ENCODE results near the gene ZW10. TPM values are rescaled to one million over a fixed set of nuclear protein-coding genes. Genes with fewer than 3 reads are reported as not detected.
A peak's percentile ranks its signal among the peaks of the same experiment; 100 is the strongest.
"Not testable (repeated sequence)": the region's sequence is repeated elsewhere in the genome, so short reads cannot be mapped to it uniquely, and the experiment has no call there.

The ZW10 gene
- total RNA-seq, 1 experiment from 2014 or later, result 26.0 TPM

GRCh38 chr11:113705871-113706655, 67.4 kb downstream of the ZW10 start, which contains the start of gene TMPRSS5:
TSS of gene TMPRSS5 (minus strand) at chr11:113706308. CDS start at chr11:113706224, 84 bp downstream.
- Mint-ChIP-seq H3K27ac (peak within 1 kb of the TSS in 2 of 3 experiments; percentile 51 to 83; a peak in 2 of 7 replicates), H3K9me3 (peaks cover 13 to 22% of the 10 kb centered on the region in 2 experiments), H3K4me1 (peaks cover 10 to 15% of the 10 kb centered on the region in 2 experiments), H3K4me3 (0 out of 5 replicates have a peak within 1 kb of the TSS, but pooled peaks of 1 of the 2 experiments have one; percentile 4), H3K27me3 (ENCODE audit: low read depth) (peaks cover 3% of the 10 kb centered on the region), H3K36me3 (ENCODE audit: insufficient read depth in 1 of 3, low read depth in 3 of 3) (peaks cover 8 to 14% (median 8%) of the 10 kb centered on the region in 3 experiments)
- no peak within 1 kb of the TSS for H3K4me2 ChIP-seq (ENCODE audit: insufficient read depth, insufficient read length, low read length)
- H3K23ac ChIP-seq (ENCODE audit: insufficient read length, low read depth, low read length), result no peak within 1 kb of the TSS
- no peak within 1 kb of the TSS for H3K56ac ChIP-seq (ENCODE audit: insufficient read length, low read depth, low read length)
- no peak within 1 kb of the TSS; the same call in 1 of the 2 replicates for H3K14ac ChIP-seq (ENCODE audit: insufficient read depth, low read length)
- no peaks in the 10 kb centered on the region for H3K23me2 ChIP-seq (ENCODE audit: insufficient read length, low read depth, low read length, poor library complexity, severe bottlenecking)
- no peaks in the 10 kb centered on the region for H4K20me1 ChIP-seq (ENCODE audit: control insufficient read depth, insufficient read depth, insufficient read length)
- TF ChIP-seq, protein P1, sequence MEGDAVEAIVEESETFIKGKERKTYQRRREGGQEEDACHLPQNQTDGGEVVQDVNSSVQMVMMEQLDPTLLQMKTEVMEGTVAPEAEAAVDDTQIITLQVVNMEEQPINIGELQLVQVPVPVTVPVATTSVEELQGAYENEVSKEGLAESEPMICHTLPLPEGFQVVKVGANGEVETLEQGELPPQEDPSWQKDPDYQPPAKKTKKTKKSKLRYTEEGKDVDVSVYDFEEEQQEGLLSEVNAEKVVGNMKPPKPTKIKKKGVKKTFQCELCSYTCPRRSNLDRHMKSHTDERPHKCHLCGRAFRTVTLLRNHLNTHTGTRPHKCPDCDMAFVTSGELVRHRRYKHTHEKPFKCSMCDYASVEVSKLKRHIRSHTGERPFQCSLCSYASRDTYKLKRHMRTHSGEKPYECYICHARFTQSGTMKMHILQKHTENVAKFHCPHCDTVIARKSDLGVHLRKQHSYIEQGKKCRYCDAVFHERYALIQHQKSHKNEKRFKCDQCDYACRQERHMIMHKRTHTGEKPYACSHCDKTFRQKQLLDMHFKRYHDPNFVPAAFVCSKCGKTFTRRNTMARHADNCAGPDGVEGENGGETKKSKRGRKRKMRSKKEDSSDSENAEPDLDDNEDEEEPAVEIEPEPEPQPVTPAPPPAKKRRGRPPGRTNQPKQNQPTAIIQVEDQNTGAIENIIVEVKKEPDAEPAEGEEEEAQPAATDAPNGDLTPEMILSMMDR (conservative IDR thresholded peaks at IDR 0.05), result no peak
- no peak within 1 kb of the TSS for H3K9ac ChIP-seq (ENCODE audit: extremely low read depth, insufficient read length, low read length)
- H3K4ac ChIP-seq (ENCODE audit: low read depth, low read length), result no peak within 1 kb of the TSS
- H3T11ph ChIP-seq (ENCODE audit: low read length), result no peak within 1 kb of the TSS
- H2BK120ac ChIP-seq (ENCODE audit: low read depth, low read length, poor library complexity, severe bottlenecking), result no peak within 1 kb of the TSS
- H3K9me3 ChIP-seq (ENCODE audit: control insufficient read depth, low read depth, low read length), result no peaks in the 10 kb centered on the region
- H2AK5ac ChIP-seq (ENCODE audit: insufficient read length, low read length), result no peak within 1 kb of the TSS
- no peaks in the 10 kb centered on the region for H3K4me1 ChIP-seq (ENCODE audit: insufficient read depth, low read length)
- no peaks in the 10 kb centered on the region for H3K27me3 ChIP-seq (ENCODE audit: insufficient read depth, low read length)
- no CpG with 5 or more reads among the region's 7 CpGs for WGBS (ENCODE audit: extremely low coverage, insufficient read length, low lambda C conversion rate)
- H2BK20ac ChIP-seq (ENCODE audit: low read depth, low read length, poor library complexity, severe bottlenecking), result no peak within 1 kb of the TSS
- no peak for DNase-seq
- no peak within 1 kb of the TSS for H4K8ac ChIP-seq (replicated peaks; ENCODE audit: insufficient read length, low read depth, low read length)
- no peak within 1 kb of the TSS for H2BK15ac ChIP-seq (ENCODE audit: low read depth, low read length)
- no peak within 1 kb of the TSS for H2AFZ ChIP-seq (ENCODE audit: low read length)
- no peaks in the 10 kb centered on the region for H3K79me2 ChIP-seq (ENCODE audit: insufficient read depth, low read length)
- H4K5ac ChIP-seq (ENCODE audit: insufficient read length, low read depth, low read length), result no peak within 1 kb of the TSS
- H3K27ac ChIP-seq (ENCODE audit: insufficient read length, low read depth, low read length), result no peak within 1 kb of the TSS
- no peak within 1 kb of the TSS for H2BK5ac ChIP-seq (ENCODE audit: insufficient read length, low read length)
- H3K79me1 ChIP-seq (ENCODE audit: insufficient read depth, low read depth, low read length, poor library complexity, severe bottlenecking), result no peaks in the 10 kb centered on the region
- H2BK12ac ChIP-seq (ENCODE audit: insufficient read length, low read depth, low read length), result no peak within 1 kb of the TSS
- no peak within 1 kb of the TSS for H4K91ac ChIP-seq (ENCODE audit: insufficient read length, low read depth, low read length)
- H3K18ac ChIP-seq (ENCODE audit: insufficient read length, low read depth, low read length), result no peak within 1 kb of the TSS

DNA sequence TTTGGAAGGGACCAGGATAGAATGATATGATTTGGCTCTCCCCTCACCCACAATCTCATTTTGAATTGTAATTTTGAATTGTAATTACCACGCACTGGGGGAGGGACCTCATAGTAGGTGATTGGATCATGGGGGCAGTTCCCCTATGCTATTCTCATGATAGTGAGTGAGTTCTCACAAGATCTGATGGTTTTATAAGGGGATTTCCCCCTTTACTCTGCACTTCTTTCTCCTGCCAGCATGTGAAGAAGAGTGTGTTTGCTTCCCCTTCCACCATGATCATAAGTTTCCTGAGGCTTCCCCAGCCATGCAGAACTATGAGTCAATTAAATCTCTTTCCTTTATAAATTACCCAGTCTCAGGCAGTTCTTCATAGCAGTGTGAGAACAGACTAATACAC, 69.9 kb downstream of the ZW10 start:
- not testable (repeated sequence) for H4K5ac ChIP-seq (ENCODE audit: insufficient read length, low read depth, low read length); H3K79me2 ChIP-seq (ENCODE audit: insufficient read depth, low read length); H3K4me2 ChIP-seq (ENCODE audit: insufficient read depth, insufficient read length, low read length); H4K91ac ChIP-seq (ENCODE audit: insufficient read length, low read depth, low read length); H2AFZ ChIP-seq (ENCODE audit: low read length); H3K9me3 ChIP-seq (ENCODE audit: control insufficient read depth, low read depth, low read length); H3K27ac ChIP-seq (ENCODE audit: insufficient read length, low read depth, low read length); H3K27me3 Mint-ChIP-seq (ENCODE audit: low read depth); H3K4me1 ChIP-seq (ENCODE audit: insufficient read depth, low read length); H2BK12ac ChIP-seq (ENCODE audit: insufficient read length, low read depth, low read length); H3K27ac Mint-ChIP-seq; H2AK5ac ChIP-seq (ENCODE audit: insufficient read length, low read length); H2BK15ac ChIP-seq (ENCODE audit: low read depth, low read length); H2BK120ac ChIP-seq (ENCODE audit: low read depth, low read length, poor library complexity, severe bottlenecking); H3K4ac ChIP-seq (ENCODE audit: low read depth, low read length); H4K20me1 ChIP-seq (ENCODE audit: control insufficient read depth, insufficient read depth, insufficient read length); H3K27me3 ChIP-seq (ENCODE audit: insufficient read depth, low read length); H3K23me2 ChIP-seq (ENCODE audit: insufficient read length, low read depth, low read length, poor library complexity, severe bottlenecking); H3K9ac ChIP-seq (ENCODE audit: extremely low read depth, insufficient read length, low read length); DNase-seq; H3T11ph ChIP-seq (ENCODE audit: low read length); H3K79me1 ChIP-seq (ENCODE audit: insufficient read depth, low read depth, low read length, poor library complexity, severe bottlenecking); H2BK5ac ChIP-seq (ENCODE audit: insufficient read length, low read length); H2BK20ac ChIP-seq (ENCODE audit: low read depth, low read length, poor library complexity, severe bottlenecking); H3K4me3 Mint-ChIP-seq; H3K18ac ChIP-seq (ENCODE audit: insufficient read length, low read depth, low read length); H4K8ac ChIP-seq (replicated peaks; ENCODE audit: insufficient read length, low read depth, low read length); H3K23ac ChIP-seq (ENCODE audit: insufficient read length, low read depth, low read length); H3K14ac ChIP-seq (ENCODE audit: insufficient read depth, low read length); H3K56ac ChIP-seq (ENCODE audit: insufficient read length, low read depth, low read length)
- peaks cover 7 to 12% (median 8%) of the 10 kb centered on the region in 3 experiments for H3K36me3 Mint-ChIP-seq (ENCODE audit: insufficient read depth in 1 of 3, low read depth in 3 of 3)
- H3K9me3 Mint-ChIP-seq, result peaks cover 8 to 15% of the 10 kb centered on the region in 2 experiments
- peaks cover 10 to 15% of the 10 kb centered on the region in 2 experiments for H3K4me1 Mint-ChIP-seq
- no CpG with 5 or more reads among the region's 1 CpG for whole genome bisulfite sequencing (ENCODE audit: extremely low coverage, insufficient read length, low lambda C conversion rate)
